Astrocyte (in vitro differentiated cells and primary cell): ENCODE data around the gene DOCK1.

Experiments
- EZH2 ChIP-seq: IDR thresholded peaks from 2 replicates; pipeline ENCODE4 v1.6.1; 2012; ENCODE audit warnings: mild to moderate bottlenecking, low read length, inconsistent platforms; ENCODE audit not compliant: insufficient read depth
- TF ChIP-seq, protein P1 (sequence below): IDR thresholded peaks from 2 replicates; pipeline ENCODE4 v1.5.1; 2011; ENCODE audit warnings: low read depth, mild to moderate bottlenecking, inconsistent platforms, low read length, moderate library complexity; ENCODE audit not compliant: insufficient read depth

DNA sequence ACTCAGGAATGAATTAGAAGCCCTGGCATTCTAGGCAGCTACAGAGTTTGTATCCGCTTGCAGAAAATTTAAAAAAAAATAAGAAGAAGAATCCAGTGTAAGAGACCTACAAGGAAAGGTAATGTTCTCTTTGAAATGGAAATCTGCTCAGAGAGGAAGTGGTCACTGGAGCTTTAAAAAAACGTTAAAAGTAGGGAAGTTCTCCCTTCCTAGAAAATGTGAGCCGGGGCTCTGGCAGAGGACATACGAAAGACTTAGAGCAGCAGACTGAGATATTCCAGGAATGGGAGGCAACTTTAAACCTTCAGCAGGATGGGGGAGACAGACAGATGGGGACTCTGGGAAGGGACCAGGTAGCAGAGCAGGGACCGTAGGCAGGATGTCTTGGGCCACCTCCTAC lies 494.4 kb downstream of the DOCK1 start:
- TF ChIP-seq, protein P1, sequence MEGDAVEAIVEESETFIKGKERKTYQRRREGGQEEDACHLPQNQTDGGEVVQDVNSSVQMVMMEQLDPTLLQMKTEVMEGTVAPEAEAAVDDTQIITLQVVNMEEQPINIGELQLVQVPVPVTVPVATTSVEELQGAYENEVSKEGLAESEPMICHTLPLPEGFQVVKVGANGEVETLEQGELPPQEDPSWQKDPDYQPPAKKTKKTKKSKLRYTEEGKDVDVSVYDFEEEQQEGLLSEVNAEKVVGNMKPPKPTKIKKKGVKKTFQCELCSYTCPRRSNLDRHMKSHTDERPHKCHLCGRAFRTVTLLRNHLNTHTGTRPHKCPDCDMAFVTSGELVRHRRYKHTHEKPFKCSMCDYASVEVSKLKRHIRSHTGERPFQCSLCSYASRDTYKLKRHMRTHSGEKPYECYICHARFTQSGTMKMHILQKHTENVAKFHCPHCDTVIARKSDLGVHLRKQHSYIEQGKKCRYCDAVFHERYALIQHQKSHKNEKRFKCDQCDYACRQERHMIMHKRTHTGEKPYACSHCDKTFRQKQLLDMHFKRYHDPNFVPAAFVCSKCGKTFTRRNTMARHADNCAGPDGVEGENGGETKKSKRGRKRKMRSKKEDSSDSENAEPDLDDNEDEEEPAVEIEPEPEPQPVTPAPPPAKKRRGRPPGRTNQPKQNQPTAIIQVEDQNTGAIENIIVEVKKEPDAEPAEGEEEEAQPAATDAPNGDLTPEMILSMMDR = no peak
- no peak for TF ChIP-seq EZH2
